UCSD-AML1 (cell line): ENCODE results near the gene GTF2F2.

Experiments used
- DNase-seq: peaks from one replicate; lab custom pipeline; 2025; ENCODE audit not compliant: unreplicated experiment; lab: John Stamatoyannopoulos, UW

GTF2F2 gene

DNA sequence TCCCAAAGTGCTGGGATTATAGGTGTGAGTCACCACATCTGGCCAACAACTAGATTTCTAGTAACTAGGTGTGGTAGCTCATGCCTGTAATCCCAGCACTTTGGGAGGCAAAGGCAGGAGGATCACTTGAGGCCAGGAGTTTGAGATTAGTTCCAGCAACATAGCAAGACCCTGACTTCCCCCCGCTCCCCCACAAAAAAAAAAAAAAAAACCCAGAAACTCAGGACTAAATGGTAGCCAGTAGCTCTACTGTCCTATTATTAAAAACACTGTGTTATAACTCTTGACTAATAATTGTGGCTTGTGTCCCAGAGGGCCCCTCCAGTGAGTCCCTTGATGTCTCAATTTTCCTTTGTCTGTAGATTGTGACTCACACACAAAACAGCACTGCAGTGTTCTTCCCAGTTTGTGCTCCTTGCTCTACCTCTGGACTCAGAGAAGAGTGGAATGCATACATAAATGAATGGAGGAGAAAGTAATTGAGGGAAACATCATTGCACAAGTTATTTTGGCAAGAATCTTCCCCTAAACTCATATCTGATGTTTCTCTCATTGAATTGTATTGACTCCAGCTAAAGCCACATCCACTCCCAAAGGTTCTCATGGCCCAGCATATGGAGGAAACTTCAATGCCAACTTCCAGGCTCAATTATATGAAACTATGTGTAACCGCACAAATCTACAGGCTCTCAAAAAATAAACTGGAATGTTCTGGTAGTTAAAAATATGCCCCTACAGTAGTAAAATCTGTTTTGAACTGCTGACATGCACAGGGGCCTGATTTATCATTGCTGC is 211.9 kb downstream of the GTF2F2 start:
- no peak for DNase-seq

DNA sequence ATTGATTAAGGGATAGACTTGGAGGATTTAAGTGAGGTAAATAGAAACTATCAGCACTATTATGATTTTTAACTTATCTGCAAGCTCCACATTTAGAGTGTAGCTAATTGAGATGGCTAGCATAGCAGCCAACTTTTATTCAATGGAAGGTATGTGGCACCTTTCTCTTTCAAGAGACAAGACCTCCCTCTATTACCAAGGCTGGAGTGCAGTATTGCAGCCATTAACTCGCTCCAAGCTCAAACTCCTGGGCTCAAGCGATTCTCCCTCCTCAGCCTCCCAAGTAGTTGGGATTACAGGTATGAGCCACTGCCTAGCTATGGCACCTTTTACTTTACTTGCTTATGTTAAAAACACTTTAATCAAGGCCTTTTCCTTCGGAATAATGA is 212.5 kb downstream of the GTF2F2 start:
- no peak for DNase-seq

DNA sequence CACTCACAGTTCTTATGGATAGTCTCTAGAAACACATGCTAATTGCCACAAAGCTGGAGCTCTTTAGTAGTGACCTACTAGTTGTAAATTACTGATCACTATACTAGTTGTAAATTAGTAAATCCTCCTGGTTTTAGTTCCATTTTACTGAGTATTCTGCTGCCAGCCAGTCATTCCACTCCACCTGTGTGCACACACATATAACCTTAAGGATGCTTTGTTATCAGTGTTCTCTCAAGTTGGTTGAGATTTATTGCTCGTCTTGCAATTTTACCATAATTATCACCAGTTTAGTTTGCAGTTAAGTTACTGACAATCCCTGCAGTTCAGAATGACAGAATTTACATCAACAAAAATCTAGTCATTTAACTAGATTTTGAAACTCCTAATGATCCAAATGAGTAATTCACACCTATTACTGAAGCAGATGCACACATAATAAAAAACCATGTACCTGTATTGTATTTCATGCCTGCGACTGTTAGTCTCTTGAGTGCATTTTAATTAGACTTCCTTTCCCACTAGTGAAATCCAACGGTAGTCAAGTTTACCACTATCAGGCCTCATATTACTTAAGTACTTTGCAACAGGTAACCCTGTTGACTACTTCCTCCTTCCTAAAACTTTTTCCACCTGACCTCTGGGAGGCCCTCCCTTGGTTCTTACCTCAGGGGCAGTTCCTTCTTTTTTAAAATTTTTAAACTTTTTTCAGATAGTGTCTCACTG is 213.1 kb downstream of the GTF2F2 start:
- no peak for DNase-seq
